Measurements from ENCODE around the gene CHTF18. TPM values are rescaled to one million over a fixed set of nuclear protein-coding genes. Genes with fewer than 3 reads are reported as not detected.

CHTF18 gene
- total and polyA plus RNA-seq, 2 donors (not counting 3 experiments of a cell fraction or from before 2014, with no cell fraction given): 33.0 to 69.5 TPM

- H3K4me2 ChIP-seq (ENCODE audit: insufficient read depth, low read length): no peak overlapping the region
- CTCF ChIA-PET: interaction anchor here (1.1 to 1.2 kb wide), 2 partner anchors 12 to 20 kb away, joined by 3 to 4 read pairs; partner anchors contain the start of gene MSLN
- FAIRE-seq: no peak
Measured at GRCh38 chr16:749010-749409, 39.4 kb upstream of the CHTF18 start.

More at GRCh38 chr16:749010-749409, 39.4 kb upstream of the CHTF18 start:
- Histone ChIP-seq H3K9me1 (replicated peaks; ENCODE audit: control insufficient read depth, extremely low read depth, insufficient read depth, low read length) (no peaks in the 10 kb centered on the region), H3K27ac (ENCODE audit: insufficient read depth, low read depth, low read length) (no peak overlapping the region), H3K4me1 (ENCODE audit: control insufficient read depth, extremely low read depth, insufficient read depth, low read length) (no peaks in the 10 kb centered on the region), H3K27me3 (ENCODE audit: control insufficient read depth in 2 of 2, insufficient read depth in 2 of 2, low read length in 2 of 2) (peaks cover 4% of the 10 kb centered on the region in 2 experiments), H3K36me3 (ENCODE audit: control insufficient read depth in 2 of 2, extremely low read depth in 1 of 2, insufficient read depth in 2 of 2, low read length in 2 of 2) (no peaks in the 10 kb centered on the region), H2AFZ (ENCODE audit: low read depth, low read length) (no peak overlapping the region), H4K20me1 (replicated peaks; ENCODE audit: control insufficient read depth, extremely low read depth, insufficient read depth, low read length) (no peaks in the 10 kb centered on the region), H3K9me3 (replicated peaks; ENCODE audit: control insufficient read depth, insufficient read depth, low read length) (no peaks in the 10 kb centered on the region), H3K9ac (replicated peaks; ENCODE audit: extremely low read depth, insufficient read depth, low read length) (no peak overlapping the region), H3K4me3 (replicated peaks in 1 of 3; ENCODE audit: insufficient read depth in 1 of 3, low read depth in 1 of 3, low read length in 3 of 3) (no peak overlapping the region), H3K79me2 (ENCODE audit: control insufficient read depth, insufficient read depth, low read length) (no peaks in the 10 kb centered on the region)
- intact Hi-C loops (cut with micrococcal nuclease): no loop called here
- POLR2A ChIA-PET: interaction anchor here (0.7 kb wide), 1 partner anchor 35 kb away, joined by 3 read pairs; no protein-coding TSS in a partner anchor
- no peak for TF ChIP-seq POLR2AphosphoS5 (IDR thresholded peaks at IDR 0.05; ENCODE audit: insufficient read depth, low read depth, low read length)
- no peak for TF ChIP-seq JUN (IDR thresholded peaks at IDR 0.05; ENCODE audit: borderline replicate concordance, insufficient read depth, insufficient read length, low read depth)
- TF ChIP-seq, protein P1, sequence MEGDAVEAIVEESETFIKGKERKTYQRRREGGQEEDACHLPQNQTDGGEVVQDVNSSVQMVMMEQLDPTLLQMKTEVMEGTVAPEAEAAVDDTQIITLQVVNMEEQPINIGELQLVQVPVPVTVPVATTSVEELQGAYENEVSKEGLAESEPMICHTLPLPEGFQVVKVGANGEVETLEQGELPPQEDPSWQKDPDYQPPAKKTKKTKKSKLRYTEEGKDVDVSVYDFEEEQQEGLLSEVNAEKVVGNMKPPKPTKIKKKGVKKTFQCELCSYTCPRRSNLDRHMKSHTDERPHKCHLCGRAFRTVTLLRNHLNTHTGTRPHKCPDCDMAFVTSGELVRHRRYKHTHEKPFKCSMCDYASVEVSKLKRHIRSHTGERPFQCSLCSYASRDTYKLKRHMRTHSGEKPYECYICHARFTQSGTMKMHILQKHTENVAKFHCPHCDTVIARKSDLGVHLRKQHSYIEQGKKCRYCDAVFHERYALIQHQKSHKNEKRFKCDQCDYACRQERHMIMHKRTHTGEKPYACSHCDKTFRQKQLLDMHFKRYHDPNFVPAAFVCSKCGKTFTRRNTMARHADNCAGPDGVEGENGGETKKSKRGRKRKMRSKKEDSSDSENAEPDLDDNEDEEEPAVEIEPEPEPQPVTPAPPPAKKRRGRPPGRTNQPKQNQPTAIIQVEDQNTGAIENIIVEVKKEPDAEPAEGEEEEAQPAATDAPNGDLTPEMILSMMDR (IDR thresholded peaks at IDR 0.05; ENCODE audit: extremely low read depth in 1 of 2, insufficient read depth in 1 of 2, low read depth in 1 of 2, low read length in 2 of 2): no peak
- TF ChIP-seq GATA2 (IDR thresholded peaks at IDR 0.05; ENCODE audit: insufficient read depth, insufficient read length, low read depth, low read length): no peak
- no peak for TF ChIP-seq FOS (IDR thresholded peaks at IDR 0.05; ENCODE audit: borderline replicate concordance, insufficient read depth, low read length)
- no peak for TF ChIP-seq POLR2A (IDR thresholded peaks at IDR 0.05; ENCODE audit: low read depth, low read length)
- TF ChIP-seq EZH2 (IDR thresholded peaks at IDR 0.05; ENCODE audit: borderline replicate concordance, low read depth, low read length, severe bottlenecking): no peak
- no peak for TF ChIP-seq MAX (IDR thresholded peaks at IDR 0.05; ENCODE audit: insufficient read depth, insufficient read length)
- TF ChIP-seq MYC (IDR thresholded peaks at IDR 0.05; ENCODE audit: low read depth, low read length): no peak
- DNase-seq (ENCODE audit: low read depth, low spot score): no peak
- no TSS peak for BruUV-seq (replicated peaks)
- dilution Hi-C loops (cut with MboI; ENCODE audit: extremely low pct_ligation_motif_present, low sequenced_read_pairs): no loop called here

Measured in endothelial cell of umbilical vein (primary cell).